GM18499 (cell line): ENCODE measurements around the gene PGAM5.
"Not testable (repeated sequence)": the region's sequence is repeated elsewhere in the genome, so short reads cannot be mapped to it uniquely, and the experiment has no call there.

Experiments
- ATAC-seq: cut with Tn5 transposase; IDR thresholded peaks from one replicate; pipeline ENCODE4 v1.9.1; 2021; ENCODE audit warnings: moderate number of reproducible peaks; ENCODE audit not compliant: insufficient read depth, unreplicated experiment

The PGAM5 gene

DNA sequence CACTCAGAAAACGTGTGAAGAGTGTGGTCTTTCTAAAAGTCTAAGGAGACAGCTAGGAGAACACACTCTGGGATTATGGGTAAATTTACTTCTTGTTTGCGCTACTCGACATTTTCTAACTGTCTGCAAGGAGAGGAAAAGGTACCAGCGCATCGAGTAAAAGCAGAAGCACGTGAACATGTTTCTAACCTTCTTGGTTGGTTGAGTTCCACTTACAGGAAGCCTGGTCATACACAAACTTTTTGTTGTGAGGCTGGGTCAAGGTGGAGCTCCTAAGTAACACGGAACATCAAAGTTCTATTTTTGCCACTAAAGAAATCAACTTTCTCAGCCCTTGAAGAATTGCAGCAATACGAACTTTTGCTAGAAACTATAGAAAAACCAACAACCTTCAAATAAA, 31.0 kb downstream of the PGAM5 start:
- ATAC-seq: no peak

DNA sequence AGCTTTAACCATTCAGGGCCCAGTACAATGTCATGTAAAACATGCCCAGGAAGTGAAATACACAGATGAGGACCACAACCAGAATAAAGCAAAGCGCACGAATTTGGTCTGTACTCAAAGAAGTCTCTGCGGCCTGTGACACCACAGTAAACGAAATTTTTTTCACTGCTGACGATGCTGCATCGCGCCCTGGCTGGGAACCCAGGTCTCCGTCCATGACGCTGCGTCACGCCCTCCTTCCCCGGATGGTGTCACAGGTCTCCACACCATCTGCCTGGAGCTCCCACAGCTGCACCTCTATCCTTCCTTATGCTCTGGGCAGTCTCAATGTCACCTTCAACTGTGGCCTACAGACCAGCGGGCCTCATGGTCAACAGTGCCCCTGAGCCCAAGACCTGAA, 33.2 kb downstream of the PGAM5 start:
- no peak for ATAC-seq

DNA sequence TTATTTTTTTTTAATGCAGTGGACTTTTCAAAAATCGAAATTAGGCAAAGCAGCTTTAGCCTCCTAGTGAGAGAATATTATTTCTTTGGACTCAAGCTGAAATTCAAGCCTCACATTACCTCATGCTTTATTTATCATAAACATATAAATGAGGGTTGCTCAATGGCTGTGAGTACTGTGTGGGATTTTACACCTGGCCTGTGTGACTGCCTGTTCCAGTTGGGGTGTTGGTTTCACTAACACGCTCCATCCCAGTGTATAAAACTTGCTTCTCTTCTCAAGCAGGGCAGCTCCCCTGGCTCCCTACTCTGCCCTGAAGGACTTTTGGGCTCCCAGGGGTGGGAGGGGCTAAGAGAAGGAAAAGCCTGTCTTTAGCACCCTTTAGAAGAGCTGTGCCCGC, 36.0 kb downstream of the PGAM5 start:
- ATAC-seq: no peak

DNA sequence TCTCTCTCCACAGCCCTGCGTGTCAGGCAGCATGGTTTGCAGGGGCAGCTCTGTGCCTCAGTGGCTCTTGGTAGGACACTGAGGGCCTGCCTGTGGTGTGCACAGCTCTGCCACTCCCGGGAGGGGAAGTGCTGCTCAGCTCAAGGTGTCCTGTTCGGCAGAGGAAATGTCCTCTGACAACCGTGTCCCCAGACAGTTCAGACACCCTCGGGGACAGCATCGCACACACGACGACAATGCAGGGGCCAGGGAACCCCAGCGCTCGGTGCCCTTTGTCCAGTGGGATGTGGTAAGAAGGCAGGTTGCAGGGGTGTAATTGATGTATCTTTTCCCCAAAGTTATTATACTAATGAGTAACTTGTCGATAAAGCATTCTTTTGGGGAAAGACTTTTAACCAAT, 36.8 kb downstream of the PGAM5 start:
- ATAC-seq: no peak

DNA sequence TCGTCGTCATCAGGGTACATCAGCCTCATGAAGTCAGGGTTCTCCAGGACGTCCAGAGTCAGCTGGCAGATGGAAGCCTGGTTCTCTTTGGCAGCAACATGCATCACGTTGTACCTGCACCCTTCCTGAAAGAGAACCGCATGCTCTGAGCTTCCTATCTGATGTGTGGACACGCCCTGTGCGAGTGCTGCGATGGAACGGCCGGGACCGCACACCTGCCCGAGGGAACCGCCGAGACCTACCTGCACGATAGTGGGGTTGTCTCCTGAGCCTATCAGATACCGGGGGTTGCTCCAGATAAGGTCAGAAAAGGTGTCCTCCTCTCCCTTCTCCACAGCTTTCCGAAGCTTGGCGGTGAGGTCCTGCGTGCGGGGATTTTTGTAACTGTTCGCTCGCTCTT, 37.3 kb downstream of the PGAM5 start:
- no peak for ATAC-seq

DNA sequence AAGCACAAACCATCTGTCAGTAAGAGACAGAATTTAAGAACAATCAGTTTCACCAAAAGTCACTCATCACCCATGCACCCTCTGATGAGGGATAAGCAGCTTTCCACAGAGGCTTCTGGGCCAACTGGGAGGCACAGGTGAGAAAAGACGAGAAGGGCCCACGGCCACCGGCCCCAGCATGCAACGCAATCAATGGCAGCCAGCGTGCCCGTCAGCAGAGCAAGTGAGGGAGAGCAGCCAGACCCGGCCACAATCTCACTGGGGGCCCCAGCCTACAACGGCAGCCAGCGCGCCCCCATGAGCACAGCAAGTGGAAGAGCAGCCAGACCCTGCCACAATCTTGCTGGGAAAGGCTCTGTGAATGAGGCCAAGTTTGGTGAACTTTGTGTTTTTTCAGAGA, 37.7 kb downstream of the PGAM5 start:
- no peak for ATAC-seq

DNA sequence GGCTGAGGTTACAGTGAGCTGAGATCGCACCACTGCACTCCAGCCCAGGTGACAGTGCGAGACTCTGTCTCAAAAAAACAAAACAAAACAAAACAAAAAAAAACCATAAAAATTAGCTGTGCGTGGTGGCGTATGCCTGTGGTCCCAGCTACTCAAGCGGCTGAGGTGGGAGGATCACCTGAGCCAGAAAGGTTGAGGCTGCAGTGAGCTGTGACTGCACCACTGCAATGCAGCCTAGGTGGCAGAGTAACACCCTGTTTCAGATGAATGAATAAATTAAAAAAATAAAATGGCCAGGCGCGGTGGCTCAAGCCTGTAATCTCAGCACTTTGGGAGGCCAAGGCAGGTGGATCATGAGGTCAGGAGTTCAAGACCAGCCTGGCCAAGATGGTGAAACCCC, 43.0 kb downstream of the PGAM5 start:
- not testable (repeated sequence) for ATAC-seq

DNA sequence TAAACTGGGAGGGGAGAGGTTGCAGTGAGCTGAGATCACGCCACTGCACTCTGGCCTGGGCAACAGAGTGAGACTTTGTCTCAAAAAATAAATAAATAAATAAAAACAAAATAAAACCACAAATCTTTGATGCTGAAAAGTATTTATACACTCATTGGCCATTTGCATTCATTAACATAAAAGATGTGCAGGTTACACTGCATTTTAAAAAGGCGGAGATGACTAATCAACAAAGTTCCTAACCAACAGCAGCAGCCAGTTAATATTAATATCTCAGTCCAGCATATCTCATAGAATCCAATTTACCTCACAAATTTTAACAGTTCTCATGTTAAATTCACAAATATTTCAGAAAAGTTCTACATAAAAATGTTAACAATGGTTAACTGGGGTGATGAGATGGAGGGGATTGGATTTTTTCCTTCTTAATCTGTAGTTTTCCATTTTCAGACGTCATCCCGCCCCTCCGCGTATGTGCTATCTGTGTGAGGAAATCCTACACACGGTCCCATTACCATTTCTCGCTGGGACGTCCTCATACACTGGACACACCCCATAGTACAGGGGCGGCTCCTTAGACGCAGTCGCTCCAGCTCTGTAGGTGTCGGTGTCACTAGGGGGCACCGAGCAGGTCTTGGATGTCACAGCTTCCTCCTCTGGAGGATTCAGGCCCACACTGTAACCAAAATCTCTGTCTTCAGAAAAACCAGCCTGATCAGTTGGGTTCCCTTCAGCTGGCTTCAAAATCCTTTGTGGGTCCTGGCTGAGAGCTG, 43.7 kb downstream of the PGAM5 start:
- ATAC-seq: no peak

DNA sequence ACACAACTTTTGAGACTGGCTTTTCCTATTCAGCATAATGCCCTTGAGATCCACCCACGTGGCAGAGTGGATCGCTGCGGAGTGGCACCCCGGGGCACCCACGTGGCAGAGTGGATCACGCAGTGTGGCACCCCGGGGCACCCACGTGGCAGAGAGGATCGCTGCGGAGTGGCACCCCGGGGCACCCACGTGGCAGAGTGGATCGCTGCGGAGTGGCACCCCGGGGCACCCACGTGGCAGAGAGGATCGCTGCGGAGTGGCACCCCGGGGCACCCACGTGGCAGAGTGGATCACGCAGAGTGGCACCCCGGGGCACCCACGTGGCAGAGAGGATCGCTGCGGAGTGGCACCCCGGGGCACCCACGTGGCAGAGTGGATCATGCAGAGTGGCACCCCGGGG, 48.2 kb downstream of the PGAM5 start:
- not testable (repeated sequence) for ATAC-seq

DNA sequence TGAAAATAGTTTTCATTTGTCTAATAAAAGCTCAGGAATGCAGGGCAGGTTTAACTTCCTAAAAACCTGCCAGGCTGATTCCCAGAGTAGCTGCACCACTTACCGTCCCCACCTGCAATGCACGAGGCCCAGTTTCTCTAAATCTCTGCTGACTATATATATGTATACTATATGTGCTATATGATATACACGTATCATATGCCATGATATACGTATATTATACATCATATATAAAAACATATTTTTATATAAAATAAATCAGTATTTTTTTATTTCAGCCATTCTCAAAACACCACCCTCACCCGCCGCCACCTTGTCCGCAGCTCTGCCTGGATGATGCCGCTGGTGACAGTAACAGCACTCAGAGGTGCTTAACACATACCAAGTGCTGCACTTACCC, 48.7 kb downstream of the PGAM5 start:
- no peak for ATAC-seq

DNA sequence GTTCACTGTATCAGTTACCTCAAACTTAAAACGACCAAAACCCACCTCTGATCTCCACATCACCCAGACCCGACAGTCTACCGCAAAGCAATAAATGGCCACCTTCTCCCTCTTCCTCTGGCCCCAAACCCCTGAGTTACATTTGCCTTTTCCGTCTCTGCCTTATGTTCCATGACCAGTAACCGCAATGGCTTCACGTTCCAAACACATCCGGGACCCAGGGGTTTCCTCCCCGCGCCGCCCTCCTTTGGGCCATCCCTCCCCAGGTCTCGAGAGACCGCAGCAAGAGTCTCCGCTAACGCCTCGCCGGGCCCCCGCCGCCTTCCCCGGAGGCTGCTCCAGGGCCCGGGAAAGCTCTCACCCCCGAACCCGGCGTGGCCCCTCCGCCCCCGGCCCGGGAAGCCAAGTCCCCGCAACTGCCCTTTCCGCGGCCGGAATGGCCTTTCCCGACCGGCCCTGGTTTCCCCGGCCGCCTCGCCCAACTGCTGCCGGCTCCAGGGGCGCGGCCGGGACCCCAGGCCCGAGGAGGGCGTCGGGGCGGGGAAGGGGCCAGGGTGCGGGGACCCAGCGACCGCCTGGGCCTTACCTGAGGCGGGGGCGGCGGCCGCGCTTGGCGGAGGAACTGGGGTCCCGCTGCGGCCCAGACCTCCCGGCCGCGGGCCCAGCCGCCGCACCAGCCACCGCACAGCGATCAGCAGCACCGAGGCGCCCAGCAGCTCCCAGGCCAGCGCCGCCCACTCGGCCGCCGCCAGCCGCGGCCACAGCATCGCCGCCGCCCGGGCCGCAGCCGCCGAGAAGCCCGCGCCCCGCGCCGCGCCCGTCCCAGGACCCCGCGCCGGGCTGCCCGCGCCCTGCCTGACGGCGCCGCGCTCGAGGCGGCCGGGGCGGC, 50.6 kb downstream of the PGAM5 start, which contains the start of gene ANKLE2:
Gene ANKLE2, minus strand, starts transcription at position 801 of the 889 bp plus-strand sequence. Its CDS starts 34 bp downstream, at position 767.
- no peak for ATAC-seq

DNA sequence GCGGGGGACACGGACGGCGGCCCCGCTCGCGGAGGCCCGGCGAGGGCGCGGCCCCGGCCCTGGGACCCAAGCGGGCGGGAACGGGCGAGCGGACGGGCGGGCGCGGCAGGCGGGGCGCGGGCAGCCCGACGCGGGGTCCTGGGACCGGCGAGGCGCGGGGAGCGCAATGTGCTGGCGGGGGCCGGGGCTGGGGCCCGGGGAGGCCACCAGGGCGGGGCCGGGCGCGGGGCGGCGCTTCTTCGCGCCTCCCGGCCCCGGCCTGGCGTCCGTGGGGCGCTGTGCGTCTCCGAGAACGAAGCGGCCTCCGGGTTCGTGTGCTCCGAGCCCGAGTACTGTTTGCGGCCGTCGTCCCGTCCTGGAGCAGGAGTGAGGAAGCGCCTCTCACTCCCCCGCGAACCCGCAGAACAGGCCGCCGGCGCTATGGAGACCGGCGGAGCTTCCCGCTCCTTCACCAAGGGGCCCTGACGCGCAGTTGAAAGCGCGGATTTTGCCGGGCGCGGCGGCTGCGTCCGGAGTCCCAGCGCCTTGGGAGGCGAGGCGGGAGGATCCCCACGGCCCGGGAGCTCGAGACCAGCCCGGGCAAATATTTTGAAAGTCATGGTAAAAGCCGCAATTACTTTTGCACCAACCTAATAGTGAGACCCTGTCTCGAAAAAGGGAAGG, 51.4 kb downstream of the PGAM5 start:
- no peak for ATAC-seq

DNA sequence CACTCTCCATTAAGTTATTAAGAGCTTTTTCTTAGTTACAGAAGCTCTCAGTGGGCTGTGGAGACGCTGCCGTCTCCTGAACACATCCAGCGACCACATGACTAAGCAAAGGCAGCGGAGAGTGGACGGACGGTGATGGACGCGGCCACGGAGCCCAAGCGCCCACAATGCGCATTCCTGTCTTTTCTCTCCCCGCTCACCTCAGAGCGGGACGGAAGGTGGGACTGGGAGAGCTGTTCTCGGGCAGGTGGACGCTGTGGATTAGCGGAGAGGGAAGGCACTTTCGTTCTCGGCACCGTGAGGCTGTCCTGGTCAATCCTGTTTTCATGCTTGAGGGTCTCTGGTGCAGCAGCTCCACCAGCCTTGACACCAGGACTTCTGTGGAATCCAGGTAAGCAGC, 53.6 kb downstream of the PGAM5 start:
- no peak for ATAC-seq

DNA sequence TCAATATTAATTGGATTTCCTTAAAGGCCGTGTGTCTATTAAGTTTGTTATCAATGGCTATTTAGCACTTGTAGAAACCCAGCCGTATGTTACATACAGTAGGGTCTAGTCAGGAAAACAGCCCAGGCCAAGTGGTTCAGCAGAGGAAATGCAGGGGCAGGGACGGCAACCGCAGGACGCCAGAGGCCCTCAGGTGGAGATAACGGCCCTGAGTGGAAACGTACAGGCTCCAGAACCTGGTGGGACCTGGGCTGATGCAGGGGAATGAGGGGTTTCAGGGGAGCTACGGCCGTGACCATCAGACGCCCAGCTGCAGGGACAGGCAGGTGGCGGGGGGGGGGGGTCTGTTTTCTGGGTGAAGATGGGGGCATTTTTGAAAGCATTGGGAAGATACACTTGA, 54.7 kb downstream of the PGAM5 start:
- ATAC-seq: no peak

DNA sequence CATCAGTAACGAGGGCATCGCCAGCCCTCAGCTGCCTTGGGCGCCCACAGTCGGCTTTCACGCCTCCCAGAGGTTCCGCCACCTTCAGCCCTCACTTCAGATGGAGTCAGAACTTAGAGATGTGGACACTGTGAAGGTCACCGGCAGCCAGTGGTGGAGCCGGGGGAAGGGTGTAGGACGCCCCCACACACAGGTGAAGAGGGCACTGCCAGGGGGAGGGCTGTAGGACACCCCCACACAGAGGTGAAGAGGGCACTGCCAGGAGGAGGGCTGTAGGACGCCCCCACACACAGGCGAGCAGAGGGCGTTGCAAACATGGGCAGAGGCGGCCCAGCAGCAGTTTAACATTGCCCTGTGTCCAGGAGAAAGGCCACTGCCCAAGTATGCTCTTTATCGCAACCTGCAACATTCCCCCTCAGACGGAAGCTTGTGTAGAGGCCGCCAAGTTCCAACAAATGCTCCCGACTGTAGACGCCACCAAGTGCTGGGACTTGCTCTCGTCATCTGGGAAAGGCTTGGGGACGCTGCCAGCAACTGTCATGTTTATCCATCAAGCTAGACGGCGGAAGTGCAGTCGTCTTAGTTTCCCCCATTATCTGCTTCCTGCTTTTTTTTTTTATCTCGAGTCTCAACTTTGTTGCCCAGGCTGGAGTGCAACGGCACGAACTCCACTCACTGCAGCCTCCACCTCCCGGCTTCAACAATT, 55.9 kb downstream of the PGAM5 start:
- no peak for ATAC-seq

DNA sequence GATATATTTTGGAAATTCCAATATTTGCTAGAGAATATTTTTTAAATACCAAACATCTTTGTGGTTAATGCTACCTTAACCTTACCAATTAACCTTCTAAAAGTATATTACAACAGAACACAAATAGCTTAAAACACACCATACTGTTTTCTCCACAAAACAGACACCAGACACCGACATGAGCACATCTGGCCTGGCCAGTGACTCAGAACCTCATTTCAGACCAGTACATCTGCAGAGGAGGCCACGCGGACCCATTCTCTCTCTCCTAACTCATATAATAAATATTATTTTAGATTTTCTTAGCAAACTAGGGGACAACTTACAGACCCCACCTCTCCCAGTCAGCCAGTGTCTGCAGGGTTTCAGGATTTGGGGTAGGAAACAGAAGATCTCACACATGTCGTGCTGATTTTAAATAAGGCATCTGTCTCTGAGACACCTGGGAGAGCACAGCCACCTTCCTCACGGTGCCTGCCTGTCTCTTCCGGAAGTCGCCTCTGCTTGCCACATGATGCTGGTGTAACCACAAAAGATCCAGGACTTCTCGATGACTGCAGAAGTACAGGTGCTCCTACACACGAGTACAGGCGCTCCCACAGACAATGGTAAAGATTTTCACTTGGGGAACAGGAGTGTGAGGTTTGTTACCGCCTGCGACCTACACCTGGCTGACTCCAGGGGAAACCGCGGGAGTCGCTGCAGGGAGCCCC, 60.6 kb downstream of the PGAM5 start:
- no peak for ATAC-seq
